Occipital lobe (tissue), 2 donors: ENCODE results near the gene RPS6KA1. TPM values are rescaled to one million over a fixed set of nuclear protein-coding genes. Genes with fewer than 3 reads are reported as not detected.
A peak's percentile ranks its signal among the peaks of the same experiment; 100 is the strongest.
"Not testable (repeated sequence)": the region's sequence is repeated elsewhere in the genome, so short reads cannot be mapped to it uniquely, and the experiment has no call there.

Source experiments
- DNase-seq: peaks from one replicate; lab custom pipeline; 2025; lab: John Stamatoyannopoulos, UW
- total RNA-seq: library from RNA; depleted of rRNA; stranded (reverse); fragments of >200 nt; gene quantifications from one replicate; pipeline ENCODE4 v1.2.3, GENCODE V29; 2014

Gene RPS6KA1
- total RNA-seq, 1 donor from 2014 or later: 4.2 TPM

- DNase-seq: no peak
These were observed 25.2 kb downstream of the RPS6KA1 start for GRCh38 chr1:26554781-26555180.

DNA sequence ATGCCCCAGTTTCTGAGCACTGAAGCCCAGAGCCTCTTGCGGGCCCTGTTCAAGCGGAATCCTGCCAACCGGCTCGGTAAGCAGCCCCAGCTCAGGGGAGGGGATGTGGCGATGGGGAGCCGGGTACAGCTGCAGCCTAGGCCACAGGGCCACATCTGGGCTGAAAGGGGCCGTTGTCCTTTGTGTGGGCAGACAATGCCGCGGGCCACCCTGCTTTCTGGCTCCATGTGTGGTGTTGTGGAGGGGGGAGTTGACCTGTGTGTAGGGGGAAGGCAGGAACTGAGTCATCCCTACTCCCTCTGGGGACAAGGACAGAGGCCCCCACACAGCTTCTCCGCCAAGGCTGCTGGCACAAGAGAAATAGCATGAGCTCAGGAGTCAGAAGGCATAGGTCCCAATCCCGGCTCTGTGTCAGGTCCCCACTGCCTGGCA, 26.0 kb downstream of the RPS6KA1 start:
- DNase-seq: peak; percentile 91

DNA sequence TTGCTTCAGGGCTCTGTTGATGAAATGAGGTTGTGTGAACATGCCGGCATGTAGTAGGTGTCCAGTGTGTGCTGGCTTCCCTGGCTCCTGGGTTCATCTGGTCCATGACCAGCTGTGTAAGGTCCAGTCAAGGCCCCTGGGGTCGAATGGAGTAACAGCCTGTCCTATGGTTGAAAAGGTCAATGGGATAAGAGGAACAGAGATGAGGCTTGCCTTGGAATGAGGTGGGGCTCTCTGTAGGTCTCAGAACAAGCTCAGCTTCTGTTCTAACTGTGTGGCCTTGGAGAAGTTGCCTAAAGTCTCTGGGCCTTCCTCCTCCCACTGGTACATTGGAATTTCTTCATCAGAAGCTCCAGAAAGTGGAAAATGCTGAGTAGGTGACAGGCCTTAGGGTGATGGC, 26.6 kb downstream of the RPS6KA1 start:
- DNase-seq: no peak

DNA sequence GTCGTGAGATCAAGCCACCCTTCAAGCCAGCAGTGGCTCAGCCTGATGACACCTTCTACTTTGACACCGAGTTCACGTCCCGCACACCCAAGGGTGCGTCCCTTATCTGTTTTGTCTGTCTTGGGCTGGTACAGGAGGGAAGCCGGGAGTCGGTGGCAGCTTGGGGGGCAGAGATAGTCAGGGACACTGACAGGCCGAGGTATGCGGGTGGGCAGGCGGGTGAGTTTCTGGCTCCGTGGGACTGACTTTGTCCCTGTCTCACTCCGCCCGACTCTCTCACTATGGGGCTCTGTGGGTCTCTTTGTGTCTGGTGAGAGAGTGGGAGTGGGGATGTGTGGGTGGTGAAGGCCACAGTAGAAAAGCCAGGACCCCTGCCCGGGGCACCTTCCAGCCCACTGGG, 27.4 kb downstream of the RPS6KA1 start:
- no peak for DNase-seq

DNA sequence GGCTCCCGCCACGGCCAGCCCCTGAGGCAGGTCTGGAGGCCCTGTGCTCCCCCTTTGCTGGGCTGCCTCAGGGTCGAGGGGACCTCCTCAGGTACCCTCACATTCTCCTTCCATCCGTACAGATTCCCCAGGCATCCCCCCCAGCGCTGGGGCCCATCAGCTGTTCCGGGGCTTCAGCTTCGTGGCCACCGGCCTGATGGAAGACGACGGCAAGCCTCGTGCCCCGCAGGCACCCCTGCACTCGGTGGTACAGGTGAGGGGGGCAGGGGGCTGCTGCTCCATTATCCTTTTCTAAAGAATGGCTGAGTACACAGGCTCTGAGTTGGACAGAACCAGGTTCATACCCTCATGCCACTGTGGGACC, 29.1 kb downstream of the RPS6KA1 start:
- no peak for DNase-seq

GRCh38 chr1:26560403-26560780, 30.8 kb downstream of the RPS6KA1 start:
- no peak for DNase-seq

- DNase-seq: no peak
These were observed 40.7 kb downstream of the RPS6KA1 start for GRCh38 chr1:26570287-26570686.

DNA sequence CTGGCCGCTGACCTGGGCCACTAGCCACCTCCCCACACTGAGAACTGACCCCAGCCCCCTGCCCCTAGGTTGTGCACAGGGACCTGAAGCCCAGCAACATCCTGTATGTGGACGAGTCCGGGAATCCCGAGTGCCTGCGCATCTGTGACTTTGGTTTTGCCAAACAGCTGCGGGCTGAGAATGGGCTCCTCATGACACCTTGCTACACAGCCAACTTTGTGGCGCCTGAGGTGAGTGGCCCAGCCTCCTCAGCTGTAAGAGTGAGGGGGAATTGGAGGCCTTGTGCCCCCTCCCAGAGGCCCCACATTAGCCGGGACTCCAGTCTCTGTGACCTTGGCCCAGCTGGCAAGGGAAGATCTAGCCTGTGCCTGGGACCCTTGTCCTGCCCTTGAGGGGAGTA, 41.8 kb downstream of the RPS6KA1 start:
- DNase-seq: no peak

DNA sequence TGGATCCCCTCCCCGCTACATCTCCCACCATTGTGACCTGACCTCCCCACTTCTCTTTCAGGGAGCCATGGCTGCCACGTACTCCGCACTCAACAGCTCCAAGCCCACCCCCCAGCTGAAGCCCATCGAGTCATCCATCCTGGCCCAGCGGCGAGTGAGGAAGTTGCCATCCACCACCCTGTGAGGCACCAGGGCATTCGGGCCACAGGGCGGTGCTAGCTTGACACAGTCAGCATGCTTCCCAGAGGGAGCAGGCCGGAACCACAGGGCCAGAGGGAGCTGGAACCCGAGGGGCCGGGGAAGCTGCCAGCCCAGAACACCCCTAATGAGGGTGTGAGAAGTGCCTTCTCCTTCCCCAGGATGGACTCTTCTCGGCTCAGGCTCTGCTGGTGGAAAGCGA, 44.5 kb downstream of the RPS6KA1 start:
- no peak for DNase-seq

DNA sequence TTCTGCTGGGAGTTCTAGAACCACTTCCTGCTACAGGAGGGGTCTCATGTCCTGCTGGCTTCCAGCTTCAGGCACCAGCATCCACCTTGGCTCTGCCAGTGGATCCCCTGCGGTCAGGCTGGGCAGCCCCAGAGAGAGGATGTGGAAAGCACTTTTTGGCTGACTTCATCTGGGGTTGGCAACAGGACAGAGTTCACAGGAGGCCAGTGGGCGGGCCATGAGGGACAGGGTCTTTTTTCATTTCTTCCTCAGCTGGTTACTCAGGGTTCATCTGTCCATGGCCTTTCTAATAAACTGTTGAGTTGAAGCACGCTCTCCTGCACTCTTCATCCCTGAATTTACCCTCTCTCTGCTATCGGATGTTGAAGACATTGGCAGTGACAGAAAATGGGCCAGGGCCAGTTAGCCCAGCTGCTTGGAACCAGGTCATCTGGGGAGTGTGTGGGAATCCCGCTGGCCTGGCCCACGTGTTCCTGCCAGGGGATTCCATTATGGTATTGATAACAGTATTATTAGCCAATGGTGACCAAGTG, 45.2 kb downstream of the RPS6KA1 start:
- DNase-seq: peak; percentile 8

GRCh38 chr1:26575348-26575747, 45.8 kb downstream of the RPS6KA1 start:
- no peak for DNase-seq

GRCh38 chr1:26578167-26578566, 48.6 kb downstream of the RPS6KA1 start:
- DNase-seq: no peak

DNA sequence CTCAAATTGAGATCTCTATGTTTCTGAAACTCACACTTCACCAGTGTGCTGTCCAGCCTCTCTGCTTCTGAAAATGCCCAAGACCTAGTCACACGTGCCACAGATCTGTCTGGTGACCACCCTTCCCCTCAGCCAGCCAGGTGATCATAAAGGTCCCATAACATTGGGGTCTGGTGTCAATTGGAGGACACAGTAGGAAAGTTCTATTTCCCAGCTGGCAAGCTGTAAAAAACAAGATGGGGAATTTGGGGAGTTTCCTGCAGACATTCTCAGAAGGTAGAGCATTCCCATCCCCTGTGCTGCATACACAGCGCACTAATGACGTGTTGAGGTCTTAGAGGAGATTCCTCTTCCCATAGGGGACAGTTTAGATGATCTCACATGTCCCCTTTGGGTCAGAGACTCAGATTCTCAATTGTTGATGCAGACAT, 50.1 kb downstream of the RPS6KA1 start:
- no peak for DNase-seq

- no peak for DNase-seq
These were observed 50.6 kb downstream of the RPS6KA1 start for GRCh38 chr1:26580116-26580515.

DNA sequence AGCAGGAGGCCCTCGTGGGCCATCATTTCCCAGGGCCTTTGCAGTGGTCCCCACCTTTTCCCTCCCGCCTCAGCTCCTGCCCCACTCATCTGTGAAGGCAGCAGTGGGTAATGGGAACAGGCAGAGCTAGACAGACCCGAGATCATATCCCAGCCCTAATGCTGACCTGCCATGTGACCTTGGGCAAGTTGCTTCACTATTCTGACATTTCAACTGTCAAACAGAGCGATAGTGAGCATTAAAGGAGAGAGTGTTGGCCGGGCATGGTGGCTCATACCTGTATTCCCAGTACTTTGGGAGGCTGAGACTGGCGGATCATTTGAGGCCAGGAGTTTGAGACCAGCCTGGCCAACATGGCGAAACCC, 51.7 kb downstream of the RPS6KA1 start:
- no peak for DNase-seq

- no peak for DNase-seq
These were observed 52.7 kb downstream of the RPS6KA1 start for GRCh38 chr1:26582053-26582835.

GRCh38 chr1:26582836-26583460, 53.4 kb downstream of the RPS6KA1 start:
- DNase-seq: no peak

DNA sequence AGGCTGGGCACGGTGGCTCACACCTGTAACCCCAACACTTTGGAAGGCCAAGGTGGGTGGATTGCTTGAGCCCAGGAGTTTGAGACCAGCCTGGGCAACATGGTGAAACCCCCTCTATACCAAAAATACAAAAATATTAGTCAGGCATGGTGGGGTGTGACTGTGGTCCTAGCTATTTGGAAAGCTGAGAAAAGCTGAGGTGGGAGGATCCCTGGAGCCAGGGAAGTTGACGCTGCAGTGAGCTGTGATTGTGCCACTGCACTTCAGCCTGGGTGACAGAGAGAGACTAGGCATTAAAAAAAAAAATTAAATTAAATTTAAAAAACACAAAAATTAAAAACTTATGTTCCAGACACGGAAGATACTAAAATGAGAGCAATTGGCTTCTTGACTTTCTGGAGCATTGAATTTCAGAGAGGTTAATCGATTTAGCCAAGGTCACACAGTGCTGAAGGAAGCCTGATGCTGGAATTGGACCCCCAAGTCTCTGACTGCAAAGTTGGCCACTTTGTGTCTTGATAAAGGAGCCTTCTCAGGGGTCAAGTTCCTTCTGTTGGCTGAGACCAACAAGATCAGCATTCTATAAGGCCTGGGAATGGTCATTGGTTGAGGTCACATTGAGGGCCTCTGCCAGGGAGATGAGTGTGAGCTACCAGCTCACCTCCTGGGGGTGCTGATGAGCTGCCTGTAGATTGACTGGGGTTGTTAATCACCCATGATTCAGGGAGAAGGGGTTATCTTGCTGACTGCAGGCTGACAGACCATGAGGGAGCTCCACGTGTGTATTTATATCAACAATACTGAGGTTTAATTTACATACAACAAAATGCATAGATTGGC, 54.3 kb downstream of the RPS6KA1 start:
- DNase-seq: no peak

GRCh38 chr1:26584588-26584987, 55.0 kb downstream of the RPS6KA1 start:
- not testable (repeated sequence) for DNase-seq

DNA sequence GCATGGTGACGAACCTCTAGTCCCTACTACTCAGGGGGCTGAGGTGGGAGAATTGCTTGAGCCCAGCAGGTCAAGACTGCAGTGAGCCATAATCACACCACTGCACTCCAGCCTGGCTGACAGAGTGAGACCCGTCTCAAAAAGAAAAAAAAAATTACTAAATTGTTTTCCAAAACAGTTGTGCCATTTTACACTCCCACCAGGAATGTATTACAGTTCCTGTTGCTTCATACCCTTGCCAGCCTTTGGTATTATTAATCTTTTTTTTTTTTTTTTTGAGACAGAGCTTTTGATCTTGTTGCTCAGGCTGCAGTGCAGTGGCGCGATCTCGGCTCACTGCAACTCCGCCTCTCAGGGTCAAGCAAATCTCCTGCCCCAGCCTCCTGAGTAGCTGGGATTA, 55.9 kb downstream of the RPS6KA1 start:
- no peak for DNase-seq

- no peak for DNase-seq
These were observed 63.8 kb downstream of the RPS6KA1 start for GRCh38 chr1:26593385-26593784.

DNA sequence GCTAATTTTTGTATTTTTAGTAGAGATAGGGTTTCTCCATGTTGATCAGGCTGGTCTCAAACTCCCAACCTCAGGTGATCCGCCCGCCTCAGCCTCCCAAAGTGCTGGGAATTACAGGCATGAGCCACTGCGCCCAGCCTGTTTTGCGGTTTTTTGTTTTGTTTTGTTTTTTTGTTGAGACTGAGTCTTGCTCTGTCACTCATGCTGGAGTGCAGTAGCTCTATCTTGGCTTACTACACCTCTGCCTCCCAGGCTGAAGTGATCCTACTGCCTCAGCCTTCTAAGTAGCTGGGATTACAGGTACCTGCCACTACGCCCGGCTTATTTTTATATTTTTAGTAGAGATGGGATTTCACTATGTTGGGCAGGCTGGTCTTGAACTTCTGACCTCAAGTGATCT, 65.0 kb downstream of the RPS6KA1 start:
- not testable (repeated sequence) for DNase-seq
